Activated CD8-positive, alpha-beta memory T cell treated with anti-CD3 and anti-CD28 coated beads for 48 hours (primary cell): ENCODE results near the gene PSD.

Source experiments
- DNase-seq, 3 experiments: peaks; one replicate each; pipeline ENCODE4 v3.0.0-alpha.2; 2020; ENCODE audit warnings: low read depth in 2 of 3, low spot score in 2 of 3

The PSD gene

DNA sequence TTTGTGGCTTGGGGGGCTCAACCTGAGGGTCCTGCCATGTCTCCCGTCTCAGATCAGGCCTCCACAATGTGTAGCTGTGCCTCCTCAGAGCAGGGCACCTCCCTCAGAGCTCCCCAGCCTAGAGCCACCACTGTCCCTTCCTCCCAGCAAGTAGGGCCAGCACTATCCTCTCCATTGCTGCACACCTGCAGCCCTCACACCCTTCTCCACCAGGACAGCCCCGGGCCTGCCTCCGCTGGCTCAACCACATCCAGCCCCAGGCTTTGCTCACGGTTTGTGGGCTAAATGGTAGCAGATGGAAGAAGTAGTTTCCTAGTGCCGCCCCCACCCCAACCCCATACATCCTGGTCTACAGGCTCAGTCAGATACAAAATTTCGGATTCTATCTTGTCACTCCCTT lies 13.0 kb downstream of the PSD start:
- DNase-seq, result no peak

- DNase-seq, result no peak
These were observed 13.4 kb downstream of the PSD start for GRCh38 chr10:102405108-102405571.

GRCh38 chr10:102404361-102405107 lies 14.1 kb downstream of the PSD start:
- no peak for DNase-seq

DNA sequence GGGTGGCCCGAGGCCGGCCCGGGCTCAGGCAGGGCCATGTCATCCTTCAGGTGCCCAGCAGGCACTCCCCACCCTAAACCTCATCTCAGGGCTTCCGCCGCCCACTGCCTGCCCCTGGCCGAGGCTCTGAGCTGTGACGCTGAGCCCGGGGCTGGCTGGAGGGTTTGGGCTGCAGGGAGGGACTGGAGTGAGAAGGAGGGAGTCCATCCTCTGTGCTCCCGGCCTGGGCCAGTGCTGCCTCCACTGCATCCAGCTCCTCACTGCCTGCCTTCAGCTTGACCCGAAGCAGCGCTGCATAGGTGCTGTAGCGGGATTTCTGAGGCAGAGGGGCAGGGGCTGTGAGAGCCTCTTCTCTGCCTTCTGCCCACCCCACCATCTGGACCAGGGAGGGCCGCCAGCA lies 15.5 kb downstream of the PSD start:
- no peak for DNase-seq

DNA sequence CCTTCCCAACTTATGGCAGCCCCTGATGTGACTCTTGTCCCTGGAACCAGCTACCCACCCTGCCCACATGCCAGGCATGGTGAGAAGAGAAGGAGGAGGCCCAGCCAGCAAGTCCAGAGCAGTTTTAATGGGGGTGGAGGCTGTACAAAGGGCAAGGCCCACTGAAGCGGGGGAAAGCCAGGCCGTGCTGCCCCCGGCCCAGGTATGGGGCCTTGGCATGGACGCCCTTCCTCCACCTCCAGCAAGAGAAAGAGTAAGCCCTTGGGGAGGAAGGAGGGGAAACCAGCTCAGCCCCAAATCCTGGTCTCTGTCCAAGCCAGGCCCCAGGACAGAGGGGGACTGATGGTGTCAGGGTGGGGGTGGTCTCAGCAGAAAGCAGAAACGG lies 16.1 kb downstream of the PSD start:
- DNase-seq, result no peak

- no peak for DNase-seq
These were observed 16.7 kb downstream of the PSD start for GRCh38 chr10:102401735-102402511.

DNA sequence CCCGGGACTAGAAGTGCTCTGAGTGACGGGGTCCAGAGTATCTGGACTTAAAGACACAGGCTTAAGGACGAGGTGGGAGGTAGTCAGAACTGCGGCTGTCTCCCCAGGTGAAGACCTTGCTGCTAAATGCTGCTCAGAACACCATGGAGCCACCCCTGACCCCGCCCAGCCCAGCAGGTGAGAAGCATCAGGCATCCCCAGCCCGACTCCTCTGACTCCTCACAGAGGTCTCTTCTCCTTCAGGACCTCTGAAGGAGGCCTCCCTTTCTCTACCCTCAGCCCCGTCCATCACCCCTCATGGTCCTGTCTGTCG lies 17.3 kb downstream of the PSD start:
- no peak for DNase-seq

- DNase-seq, result no peak
These were observed 17.8 kb downstream of the PSD start for GRCh38 chr10:102400598-102401341.

DNA sequence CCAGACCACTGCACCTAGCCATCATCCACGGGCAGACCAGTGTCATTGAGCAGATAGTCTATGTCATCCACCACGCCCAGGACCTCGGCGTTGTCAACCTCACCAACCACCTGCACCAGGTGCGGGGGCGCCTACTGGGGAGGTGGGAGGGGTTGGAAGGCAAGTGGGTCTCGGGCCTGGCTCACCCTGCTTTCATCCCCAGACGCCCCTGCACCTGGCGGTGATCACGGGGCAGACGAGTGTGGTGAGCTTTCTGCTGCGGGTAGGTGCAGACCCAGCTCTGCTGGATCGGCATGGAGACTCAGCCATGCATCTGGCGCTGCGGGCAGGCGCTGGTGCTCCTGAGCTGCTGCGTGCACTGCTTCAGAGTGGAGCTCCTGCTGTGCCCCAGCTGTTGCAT lies 18.5 kb downstream of the PSD start:
- no peak for DNase-seq

DNA sequence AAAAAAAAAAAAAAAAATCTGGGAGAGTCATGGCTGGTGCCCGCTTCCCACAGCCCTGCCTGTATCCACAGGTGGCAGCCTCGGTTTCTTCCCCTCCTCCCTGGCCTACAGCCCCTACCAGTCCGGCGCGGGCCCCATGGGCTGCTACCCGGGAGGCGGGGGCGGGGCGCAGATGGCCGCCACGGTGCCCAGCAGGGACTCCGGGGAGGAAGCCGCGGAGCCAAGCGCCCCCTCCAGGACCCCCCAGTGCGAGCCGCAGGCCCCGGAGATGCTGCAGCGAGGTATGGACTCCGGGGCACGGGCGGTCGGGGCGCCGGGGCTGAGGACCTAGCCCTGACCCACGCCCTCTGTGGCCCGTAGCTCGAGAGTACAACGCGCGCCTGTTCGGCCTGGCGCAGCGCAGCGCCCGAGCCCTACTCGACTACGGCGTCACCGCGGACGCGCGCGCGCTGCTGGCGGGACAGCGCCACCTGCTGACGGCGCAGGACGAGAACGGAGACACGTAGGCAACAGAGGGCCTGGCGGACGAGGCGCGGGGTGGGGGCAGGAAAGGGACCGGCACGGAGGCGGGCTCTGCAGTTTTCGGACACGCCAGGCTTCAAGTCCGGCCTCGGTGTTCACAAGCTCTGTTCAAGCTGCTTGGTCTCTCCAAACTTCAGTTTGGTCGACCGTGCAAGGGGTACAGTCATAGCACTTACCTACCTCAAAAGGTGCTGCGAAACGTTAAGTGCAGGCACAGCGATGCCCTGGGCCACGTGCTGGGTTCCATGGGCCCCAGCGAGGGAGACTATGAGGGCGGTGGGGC lies 19.2 kb downstream of the PSD start:
- peak in 2 of 3 experiments; percentile 79 to 80 for DNase-seq

DNA sequence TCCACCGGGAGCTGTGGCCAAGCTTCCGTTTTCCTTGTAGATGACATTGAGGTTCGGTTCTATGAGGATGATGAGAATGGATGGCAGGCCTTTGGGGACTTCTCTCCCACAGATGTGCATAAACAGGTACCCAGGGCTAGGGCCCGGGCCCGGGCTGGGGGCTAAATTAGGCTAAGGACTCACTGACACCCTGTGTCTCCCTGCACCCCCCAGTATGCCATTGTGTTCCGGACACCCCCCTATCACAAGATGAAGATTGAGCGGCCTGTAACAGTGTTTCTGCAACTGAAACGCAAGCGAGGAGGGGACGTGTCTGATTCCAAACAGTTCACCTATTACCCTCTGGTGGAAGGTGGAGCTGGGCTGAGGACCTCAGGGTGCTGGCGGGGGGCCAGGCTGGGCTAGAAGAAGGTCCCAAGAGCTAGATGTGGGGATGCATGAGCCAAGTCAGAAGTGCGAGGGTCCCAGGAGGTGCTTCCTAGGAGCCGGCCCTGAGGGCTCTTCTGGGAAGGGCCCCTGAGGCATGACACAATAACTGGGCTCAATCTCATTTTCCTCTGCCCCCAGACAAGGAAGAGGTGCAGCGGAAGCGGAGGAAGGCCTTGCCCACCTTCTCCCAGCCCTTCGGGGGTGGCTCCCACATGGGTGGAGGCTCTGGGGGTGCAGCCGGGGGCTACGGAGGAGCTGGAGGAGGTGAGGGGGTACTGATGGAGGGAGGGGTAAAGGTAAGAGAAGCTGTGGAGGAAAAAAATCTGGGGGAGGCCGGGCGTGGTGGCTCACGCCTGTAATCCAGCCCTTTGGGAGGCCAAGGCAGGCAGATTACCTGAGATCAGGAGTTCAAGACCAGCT lies 20.2 kb downstream of the PSD start:
- DNase-seq, result no peak

GRCh38 chr10:102397222-102398171 lies 21.1 kb downstream of the PSD start:
- no peak for DNase-seq

- DNase-seq, result no peak
These were observed 21.8 kb downstream of the PSD start for GRCh38 chr10:102396730-102397151.

DNA sequence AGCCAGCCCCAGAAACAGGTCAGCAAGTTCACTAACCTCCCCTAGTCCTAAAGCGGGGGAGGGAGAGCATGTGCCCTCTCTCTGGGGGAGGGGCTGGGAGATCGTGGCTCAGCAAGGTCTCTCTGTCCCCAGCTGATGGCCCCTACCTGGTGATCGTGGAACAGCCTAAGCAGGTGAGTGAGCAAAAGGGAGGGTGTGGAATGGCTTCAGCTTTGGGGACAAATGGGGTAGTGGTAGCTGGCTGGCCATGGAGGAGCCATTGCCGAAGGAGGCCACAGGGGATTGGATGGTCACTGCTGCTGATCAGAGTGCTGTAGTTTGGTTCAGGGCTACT lies 22.3 kb downstream of the PSD start:
- DNase-seq, result no peak

GRCh38 chr10:102395400-102396316 lies 22.9 kb downstream of the PSD start, which contains the start of gene NFKB2:
Gene NFKB2, plus strand, starts transcription at chr10:102395705. Its CDS starts 255 bp downstream, at chr10:102395960.
- peak; percentile 68 to 91 (median 73) for DNase-seq

- no peak for DNase-seq
These were observed 23.7 kb downstream of the PSD start for GRCh38 chr10:102394801-102395399.

DNA sequence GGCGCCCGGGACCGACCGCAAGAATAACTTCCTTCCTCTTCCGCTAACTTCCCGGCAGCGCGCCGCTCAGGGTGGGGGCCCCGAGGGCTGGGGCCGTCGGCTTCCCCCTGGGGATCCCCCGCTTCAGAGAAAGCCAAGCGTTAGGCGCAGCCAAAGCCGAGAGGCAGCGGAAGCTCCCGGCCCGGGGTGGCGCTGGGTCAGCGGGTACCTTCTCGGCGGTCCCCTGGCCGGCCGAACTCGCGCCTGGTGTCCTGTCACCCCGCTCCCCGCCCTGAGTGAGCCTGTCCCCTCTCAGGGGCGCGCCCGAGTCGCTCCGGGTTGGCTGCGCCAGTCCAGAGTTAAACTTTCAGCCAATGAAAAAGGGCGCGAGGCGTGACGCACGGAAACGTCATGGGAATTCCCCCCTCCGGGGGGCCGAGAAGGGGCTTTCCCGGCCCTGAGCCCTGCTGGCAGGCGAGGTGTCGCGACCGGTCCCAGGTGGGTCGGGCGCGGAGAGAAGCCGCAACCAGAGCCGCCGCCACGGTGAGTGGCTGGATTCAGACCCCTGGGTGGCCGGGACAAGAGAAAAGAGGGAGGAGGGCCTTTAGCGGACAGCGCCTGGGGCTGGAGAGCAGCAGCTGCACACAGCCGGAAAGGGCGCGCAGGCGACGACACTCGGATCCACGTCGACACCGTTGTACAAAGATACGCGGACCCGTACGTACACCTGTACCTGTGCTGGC lies 24.3 kb downstream of the PSD start:
- peak; percentile 99 for DNase-seq
